Keratinocyte (primary cell): Measurements from ENCODE around the gene KNOP1. TPM values are rescaled to one million over a fixed set of nuclear protein-coding genes. Genes with fewer than 3 reads are reported as not detected.

Experiments
- DNase-seq: peaks from one replicate; pipeline ENCODE4 v3.0.0-alpha.2; 2011; ENCODE audit warnings: low read depth, missing footprints, low spot score
- FAIRE-seq: peaks from 2 replicates; lab custom pipeline; 2011; peaks lifted over from hg19 to GRCh38; lab: Jason Lieb, UNC
- H2AFZ ChIP-seq: 2 replicates; pipeline ENCODE4 v1.6.0; 2012; ENCODE audit warnings: low read length, control low read depth, inconsistent platforms; ENCODE audit not compliant: control insufficient read depth
- H3K27ac ChIP-seq: 2 replicates; pipeline ENCODE4 v1.5.1; 2011; ENCODE audit warnings: low read length; ENCODE audit not compliant: control insufficient read depth, insufficient read depth
- H3K27me3 ChIP-seq: 3 replicates; pipeline ENCODE4 v1.6.0; 2011; ENCODE audit warnings: low read length; ENCODE audit not compliant: control insufficient read depth, insufficient read depth; ENCODE audit errors: extremely low read depth
- H3K36me3 ChIP-seq, 2 experiments: 2 replicates in 1 of 2; 3 replicates in 1 of 2; pipeline ENCODE4 v1.5.1; 2011; ENCODE audit warnings: low read length in 2 of 2, mild to moderate bottlenecking in 1 of 2; ENCODE audit not compliant: control insufficient read depth in 2 of 2, insufficient read depth in 2 of 2; ENCODE audit errors: extremely low read depth in 1 of 2
- H3K4me1 ChIP-seq: 3 replicates; pipeline ENCODE4 v1.5.1; 2011; ENCODE audit warnings: low read length; ENCODE audit not compliant: control insufficient read depth, insufficient read depth; ENCODE audit errors: extremely low read depth
- H3K4me2 ChIP-seq: 3 replicates; pipeline ENCODE4 v1.6.0; 2011; ENCODE audit warnings: low read depth, low read length; ENCODE audit not compliant: control insufficient read depth, insufficient read depth; ENCODE audit errors: extremely low read depth
- H3K4me3 ChIP-seq, 3 experiments: fragments of 200-600 bp in 1 of 3; sonication (generic) in 1 of 3; 2 replicates in 2 of 3; 3 replicates in 1 of 3; pipeline ENCODE4 v1.5.1; 2011 to 2016; ENCODE audit warnings: low read length in 3 of 3, mild to moderate bottlenecking in 3 of 3, control low read depth in 2 of 3, inconsistent platforms in 1 of 3, low read depth in 1 of 3, mixed read lengths in 1 of 3, mixed run types in 1 of 3, moderate library complexity in 1 of 3; ENCODE audit not compliant: control insufficient read depth in 2 of 3, insufficient read depth in 2 of 3; ENCODE audit errors: extremely low read depth in 1 of 3
- H3K79me2 ChIP-seq: 2 replicates; pipeline ENCODE4 v1.6.0; 2012; ENCODE audit warnings: low read length; ENCODE audit not compliant: control insufficient read depth, insufficient read depth
- H3K9ac ChIP-seq: 3 replicates; pipeline ENCODE4 v1.6.0; 2011; ENCODE audit warnings: low read length; ENCODE audit not compliant: control insufficient read depth, insufficient read depth; ENCODE audit errors: extremely low read depth
- H3K9me1 ChIP-seq: 3 replicates; pipeline ENCODE4 v1.6.0; 2011; ENCODE audit warnings: low read length; ENCODE audit not compliant: control insufficient read depth, insufficient read depth; ENCODE audit errors: extremely low read depth
- H3K9me3 ChIP-seq: 2 replicates; pipeline ENCODE4 v1.5.1; 2012; ENCODE audit warnings: low read depth, low read length; ENCODE audit not compliant: control insufficient read depth
- H4K20me1 ChIP-seq: 3 replicates; pipeline ENCODE4 v1.6.0; 2011; ENCODE audit warnings: low read length; ENCODE audit not compliant: control insufficient read depth, insufficient read depth; ENCODE audit errors: extremely low read depth
- CTCF ChIP-seq, 3 experiments: IDR thresholded peaks in 1 of 3; conservative IDR thresholded peaks in 1 of 3; optimal IDR thresholded peaks in 1 of 3; 2 replicates in 2 of 3; 3 replicates in 1 of 3; pipeline versions ENCODE3 to v1.5.1; 2011; ENCODE audit warnings: low read length in 3 of 3, mild to moderate bottlenecking in 3 of 3, moderate library complexity in 2 of 3, control low read depth in 1 of 3, inconsistent platforms in 1 of 3; ENCODE audit not compliant: insufficient read depth in 2 of 3; ENCODE audit errors: extremely low read depth in 1 of 3
- EZH2 ChIP-seq: IDR thresholded peaks from one replicate; pipeline ENCODE4 v1.6.1; 2012; ENCODE audit warnings: inconsistent platforms, mild to moderate bottlenecking, low read length, moderate library complexity
- dilution Hi-C: fragments of 300-500 bp; cut with MboI; formaldehyde crosslinking; loops from one replicate; pipeline ENCODE4 v1.7.0; 2020; ENCODE audit warnings: low sequenced_read_pairs; ENCODE audit not compliant: extremely low pct_ligation_motif_present
- polyA plus RNA-seq, 5 experiments: library from polyadenylated mRNA; depleted of rRNA in 3 of 5; stranded (reverse) in 3 of 5; stranded (forward) in 1 of 5; unstranded in 1 of 5; fragments of >200 nt; gene quantifications; 1 replicate in 1 of 5; 2 replicates in 3 of 5; 3 replicates in 1 of 5; pipeline versions ENCODE4 v1.2.1 to v1.2.3, GENCODE V29; 2011 to 2012; ENCODE audit warnings: missing spikeins in 2 of 5, low read depth in 1 of 5, low replicate concordance in 1 of 5

Gene KNOP1
- polyA plus RNA-seq, 1 donor (not counting 4 experiments of a cell fraction or from before 2014, with no cell fraction given) = 19.8 TPM

- Histone ChIP-seq H3K79me2 (no peaks in the 10 kb centered on the region), H3K4me3 (no peak overlapping the region), H2AFZ (no peak overlapping the region), H3K9me3 (no peaks in the 10 kb centered on the region), H4K20me1 (no peaks in the 10 kb centered on the region), H3K27me3 (no peaks in the 10 kb centered on the region), H3K27ac (no peak overlapping the region), H3K36me3 (peaks cover 2 to 4% of the 10 kb centered on the region in 2 experiments), H3K9me1 (no peaks in the 10 kb centered on the region), H3K4me2 (no peak overlapping the region), H3K4me1 (no peaks in the 10 kb centered on the region), H3K9ac (no peak overlapping the region)
- DNase-seq = no peak
- dilution Hi-C loops = no loop called here
- no peak for FAIRE-seq
- TF ChIP-seq CTCF (optimal IDR thresholded peaks at IDR 0.05 in 1 of 3, IDR thresholded peaks at IDR 0.05 in 1 of 3, conservative IDR thresholded peaks at IDR 0.05 in 1 of 3; ENCODE audit: extremely low read depth in 1 of 3, insufficient read depth in 2 of 3, low read length in 3 of 3) (no peak), EZH2 (no peak)
These were observed 17.2 kb upstream of the KNOP1 start for GRCh38 chr16:19735074-19735867.

- TF ChIP-seq EZH2 = no peak
- dilution Hi-C loops = no loop called here
- Histone ChIP-seq H3K9ac (no peak overlapping the region), H3K27ac (no peak overlapping the region), H3K4me2 (no peak overlapping the region), H3K9me3 (no peaks in the 10 kb centered on the region), H4K20me1 (no peaks in the 10 kb centered on the region), H3K27me3 (no peaks in the 10 kb centered on the region), H3K4me3 (no peak overlapping the region), H3K36me3 (peaks cover 2 to 4% of the 10 kb centered on the region in 2 experiments), H3K9me1 (no peaks in the 10 kb centered on the region), H3K4me1 (no peaks in the 10 kb centered on the region), H3K79me2 (no peaks in the 10 kb centered on the region), H2AFZ (no peak overlapping the region)
- DNase-seq = no peak
- no peak for FAIRE-seq
These were observed 15.5 kb upstream of the KNOP1 start for GRCh38 chr16:19733551-19733950.
